COLO829 (cell line): ENCODE results near the gene ZNF563.
"Not testable (repeated sequence)": the region's sequence is repeated elsewhere in the genome, so short reads cannot be mapped to it uniquely, and the experiment has no call there.

ENCODE experiments used
- DNase-seq: peaks from one replicate; pipeline ENCODE4 v3.0.0; 2012; ENCODE audit warnings: low spot score

The ZNF563 gene

GRCh38 chr19:12333162-12334159 lies at the start of gene ZNF563:
ZNF563 (minus strand) TSS chr19:12333633; CDS start chr19:12333482, 151 bp downstream.
- peak; percentile 77 for DNase-seq

DNA sequence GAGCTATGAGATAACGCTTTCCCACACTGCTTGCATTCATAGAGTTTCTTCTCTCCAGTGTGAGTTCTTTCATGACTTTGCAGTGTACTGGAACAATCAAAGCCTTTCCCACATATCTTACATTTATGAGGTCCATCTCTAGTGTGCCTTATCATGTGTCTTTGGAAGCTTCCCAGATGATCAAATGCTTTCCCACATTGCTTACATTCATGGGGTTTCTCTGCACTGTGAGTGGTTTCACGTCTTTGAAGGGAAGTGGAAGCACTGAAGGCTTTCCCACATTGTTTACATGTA lies 47.0 kb upstream of the ZNF563 start:
- no peak for DNase-seq

DNA sequence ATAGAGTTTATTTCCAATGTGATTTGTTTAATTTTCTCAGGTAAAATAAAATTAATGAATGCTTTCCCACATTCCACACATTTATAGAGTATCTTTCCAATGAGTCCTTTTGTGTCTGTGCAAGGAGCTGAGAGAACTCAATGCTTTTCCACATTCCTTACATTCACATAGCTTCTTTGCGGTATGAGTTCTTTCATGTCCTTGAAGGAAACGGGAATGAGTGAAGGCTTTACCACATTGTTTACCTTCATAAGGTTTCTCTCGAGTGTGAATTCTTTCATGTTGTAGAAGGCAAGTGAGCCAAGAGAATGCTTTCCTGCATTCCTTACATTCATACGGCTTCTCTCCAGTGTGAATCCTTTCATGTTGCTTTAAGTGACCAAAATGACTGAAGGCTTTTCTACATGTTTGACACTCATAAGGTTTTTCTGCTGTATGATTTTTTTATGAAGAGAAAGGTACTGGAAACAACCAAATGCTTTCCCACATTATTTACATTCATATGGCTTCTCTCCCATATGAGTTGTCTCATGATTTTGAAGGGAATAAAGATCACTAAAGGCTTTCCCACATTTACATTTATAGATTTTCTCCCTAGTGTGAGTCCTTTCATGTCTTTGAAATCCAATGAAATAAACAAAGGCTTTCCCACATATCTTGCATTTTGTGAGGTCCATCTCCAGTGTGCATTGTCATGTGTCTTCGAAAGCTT lies 46.5 kb upstream of the ZNF563 start:
- no peak for DNase-seq

DNA sequence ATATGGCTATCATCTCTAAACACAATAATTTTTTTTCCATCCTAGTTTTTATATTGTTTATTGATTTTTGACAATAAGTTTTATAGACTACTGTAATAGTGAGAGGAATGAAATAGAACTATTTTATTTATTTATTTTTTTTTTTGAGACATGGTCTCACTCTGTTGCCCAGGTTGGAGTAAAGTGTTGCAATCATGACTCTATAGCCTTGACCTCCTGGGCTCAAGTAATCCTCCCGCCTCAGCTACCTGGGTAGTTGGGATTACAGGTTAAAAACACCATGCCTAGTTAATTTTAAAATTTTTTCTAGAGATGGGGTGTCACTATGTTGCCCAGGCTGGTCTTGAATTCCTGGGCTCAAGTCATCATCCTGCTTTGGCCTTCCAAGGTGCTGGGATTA lies 40.6 kb upstream of the ZNF563 start:
- DNase-seq = no peak

DNA sequence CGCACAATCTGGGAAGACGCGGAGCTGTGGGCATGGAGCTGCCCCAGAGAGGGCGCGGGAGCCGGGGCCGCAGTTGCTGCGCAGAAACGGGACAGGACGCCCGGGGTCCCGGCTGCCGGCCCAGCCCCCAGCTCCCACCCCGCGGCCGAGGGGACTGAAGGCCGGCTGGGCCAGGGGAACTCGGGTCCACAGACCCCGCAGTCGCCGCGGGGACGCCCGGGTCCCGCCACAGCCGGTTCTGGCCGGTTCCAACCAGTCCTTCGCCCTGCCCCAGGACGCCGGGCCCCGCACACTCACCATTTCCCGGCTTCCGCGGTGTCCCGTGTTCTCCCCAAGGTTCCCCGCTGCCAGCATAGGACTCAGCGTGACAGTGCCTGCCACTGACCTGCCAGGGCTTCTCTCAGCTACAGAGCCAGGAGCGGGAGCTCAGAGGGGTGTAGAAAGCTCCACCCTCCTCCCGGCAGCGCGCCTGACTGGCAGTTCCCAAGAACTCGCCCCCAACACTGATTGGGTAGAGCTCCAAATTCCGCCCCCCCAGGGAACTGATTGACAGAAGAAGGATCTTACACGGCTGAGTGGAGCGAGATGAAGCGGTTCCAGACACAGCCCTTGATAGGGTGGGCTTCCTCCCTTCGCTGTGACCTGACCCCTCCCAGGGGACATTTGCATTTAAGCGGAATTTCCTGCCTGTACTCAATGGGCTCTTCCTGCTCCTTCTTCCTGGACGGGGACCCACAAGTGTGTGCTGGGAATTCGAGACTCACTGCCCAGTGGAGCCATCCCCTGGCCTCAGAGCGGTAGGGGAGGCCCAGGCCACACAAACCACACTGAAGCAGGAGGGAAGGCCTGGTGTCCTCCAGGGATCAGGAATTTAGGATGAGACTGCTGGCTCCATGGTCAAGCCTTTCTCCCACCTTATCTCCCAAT lies 32.1 kb upstream of the ZNF563 start, which contains the start of gene ZNF442:
TSS of gene ZNF442 (minus strand) at position 448 of the 927 bp plus-strand sequence. CDS start 2,052 bp downstream, outside the sequence.
- DNase-seq = peak; percentile 91

DNA sequence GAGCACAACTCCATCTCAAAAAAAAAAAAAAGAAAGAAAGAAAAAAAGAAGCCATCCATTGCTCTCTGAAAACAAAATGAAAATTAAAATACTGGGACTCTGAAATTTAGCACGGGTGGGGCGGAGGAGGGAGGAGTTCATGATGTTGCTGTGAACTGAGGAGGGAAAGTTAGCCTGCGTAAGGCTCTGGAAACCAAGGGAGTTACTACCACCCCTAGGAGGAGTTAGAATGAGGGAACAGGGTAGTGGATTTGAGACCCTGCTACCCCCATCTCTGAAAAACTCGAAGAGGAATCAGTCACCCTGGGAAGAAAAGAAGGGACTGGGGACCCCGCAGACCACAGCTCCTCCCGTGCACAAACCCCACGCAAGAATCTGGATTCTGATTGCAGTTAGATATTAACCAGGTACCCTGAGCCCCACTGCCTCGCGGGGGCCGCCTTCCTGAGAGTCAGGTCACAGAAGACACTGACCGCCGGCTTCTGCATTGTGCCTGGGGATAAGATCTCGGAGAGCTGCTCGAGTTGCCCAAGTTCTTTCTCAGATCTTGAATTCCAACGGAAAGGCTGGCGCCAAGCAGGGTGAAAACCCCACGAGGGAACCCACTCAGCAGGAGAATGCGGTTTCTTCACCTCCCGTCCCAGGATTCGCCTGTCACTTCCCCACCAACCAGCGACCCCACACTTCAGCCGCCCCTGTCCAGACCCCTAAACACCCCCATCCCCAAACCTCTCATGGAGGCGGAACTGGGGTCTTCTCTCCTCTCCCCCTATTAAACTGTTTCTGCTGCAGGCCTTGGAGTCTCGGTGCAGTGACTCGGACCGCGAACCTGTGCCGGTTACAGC lies 31.2 kb upstream of the ZNF563 start:
- no peak for DNase-seq

DNA sequence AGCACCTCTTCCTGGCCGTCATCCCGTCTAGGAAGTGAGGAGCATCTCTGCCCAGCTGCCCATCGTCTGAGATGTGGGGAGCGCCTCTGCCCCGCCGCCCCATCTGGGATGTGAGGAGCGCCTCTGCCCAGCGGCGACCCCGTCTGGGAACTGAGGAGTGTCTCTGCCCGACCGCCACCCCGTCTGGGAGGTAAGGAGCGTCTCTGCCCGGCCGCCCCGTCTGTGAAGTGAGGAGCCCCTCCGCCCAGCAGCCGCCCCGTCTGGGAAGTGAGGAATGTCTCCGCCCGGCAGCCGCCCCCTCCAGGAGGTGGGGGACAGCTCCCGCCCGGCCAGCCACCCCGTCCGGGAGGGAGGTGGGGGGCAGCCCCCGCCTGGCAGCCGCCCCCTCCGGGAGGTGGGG lies 28.8 kb upstream of the ZNF563 start:
- not testable (repeated sequence) for DNase-seq

DNA sequence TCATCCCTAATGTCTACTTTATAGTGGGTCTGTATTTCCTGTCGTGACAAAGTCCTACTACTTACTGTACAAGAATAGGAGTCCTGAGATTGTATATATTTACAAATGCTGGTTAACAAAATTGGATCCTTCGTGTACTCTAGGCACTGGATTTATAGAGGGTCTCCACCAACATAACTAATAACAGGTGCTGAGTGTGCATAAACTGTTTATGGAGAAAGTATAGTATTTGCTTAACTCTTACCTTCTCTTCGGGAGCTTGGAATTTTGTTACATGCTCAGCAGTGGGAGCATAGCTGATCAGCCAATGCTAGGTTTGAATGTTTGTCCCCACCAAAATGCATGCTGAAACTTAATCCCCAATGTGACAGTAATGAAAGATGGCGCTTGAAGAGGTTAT lies 19.9 kb upstream of the ZNF563 start:
- no peak for DNase-seq

DNA sequence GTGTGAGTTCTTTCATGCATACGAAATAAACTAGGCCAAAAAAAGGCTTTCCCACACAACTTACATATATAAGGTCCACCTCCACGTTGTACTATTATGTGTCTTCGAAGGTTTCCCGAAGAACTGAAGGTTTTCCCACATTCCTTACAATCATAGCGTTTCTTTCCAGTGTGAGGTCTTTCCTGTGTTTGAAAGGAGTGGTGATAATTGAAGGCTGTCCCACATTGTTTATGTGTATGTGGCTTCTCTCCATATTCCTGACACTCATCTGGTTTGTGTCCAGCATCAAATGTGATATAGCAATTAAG lies 17.4 kb upstream of the ZNF563 start:
- DNase-seq = no peak

GRCh38 chr19:12350185-12350889 lies 16.9 kb upstream of the ZNF563 start:
- DNase-seq = no peak

DNA sequence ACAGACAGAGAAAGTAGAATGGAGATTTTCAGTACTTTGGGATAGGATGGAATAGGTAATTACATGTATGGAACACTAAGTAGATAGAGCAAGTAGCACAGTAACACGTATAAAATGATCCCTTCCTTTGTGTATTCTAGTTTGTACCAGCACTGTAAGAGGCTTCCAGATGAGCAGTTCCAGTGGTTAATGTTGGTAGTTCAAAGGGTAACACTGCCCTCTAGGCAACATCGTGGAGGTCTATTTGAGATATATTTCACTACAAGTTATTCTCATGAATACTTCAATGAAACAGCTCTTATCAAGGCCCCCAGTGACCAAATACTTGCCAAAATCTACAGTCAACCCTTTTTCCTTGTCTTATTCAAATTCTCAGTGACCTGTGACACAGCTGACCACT lies 13.5 kb upstream of the ZNF563 start:
- no peak for DNase-seq

DNA sequence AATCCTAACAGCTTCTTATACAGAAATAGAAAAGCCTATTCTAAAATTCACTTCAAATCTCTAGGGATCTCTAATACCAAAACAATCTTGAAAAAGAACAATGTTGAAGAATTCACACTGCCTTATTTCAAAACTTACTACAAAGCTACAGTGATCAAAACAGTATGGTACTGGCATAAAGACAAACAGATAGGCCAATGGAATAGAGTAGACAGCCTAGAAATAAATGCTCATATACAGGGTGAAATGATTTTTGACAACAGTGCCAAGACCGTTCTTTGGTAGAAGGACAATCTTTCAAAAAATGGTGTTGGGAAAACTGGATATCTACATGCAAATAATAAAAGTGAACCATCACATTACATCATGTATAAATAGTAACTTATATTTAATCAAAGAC lies 11.8 kb upstream of the ZNF563 start:
- no peak for DNase-seq

DNA sequence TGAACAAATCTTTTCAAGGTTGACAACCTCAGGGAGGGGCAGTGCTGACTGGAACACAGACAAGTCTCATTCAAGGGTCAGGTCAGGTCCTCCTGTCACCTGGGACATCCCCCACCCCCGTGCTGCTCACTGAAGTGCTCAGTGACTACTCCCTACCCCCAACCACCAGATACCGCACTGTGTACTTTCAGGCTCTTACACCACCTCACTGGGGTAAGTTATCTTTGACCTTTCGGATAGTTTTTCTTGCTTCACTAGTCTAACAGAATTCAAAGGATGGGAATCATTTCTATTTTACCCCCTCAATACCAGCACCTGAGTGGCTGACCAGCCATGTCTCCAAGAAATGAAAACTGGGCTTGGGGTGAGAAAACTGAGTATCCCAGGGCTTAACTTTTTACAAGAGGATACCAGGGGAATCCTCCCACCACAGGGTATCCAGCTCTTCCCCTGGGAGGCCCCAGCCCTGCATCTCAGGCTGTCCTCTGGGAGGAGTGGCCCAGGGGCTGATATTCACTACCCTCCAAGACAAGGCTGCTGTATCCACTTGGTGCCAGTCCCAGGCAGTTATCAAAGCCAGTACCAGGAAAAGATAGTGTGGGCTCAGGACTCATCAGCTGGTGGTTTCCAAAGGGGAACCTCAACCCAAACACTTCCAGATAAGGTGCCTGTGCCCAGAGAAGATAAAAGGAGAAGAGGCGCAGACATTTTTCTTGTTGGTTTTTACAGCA lies 2.1 kb downstream of the ZNF563 start:
- no peak for DNase-seq

DNA sequence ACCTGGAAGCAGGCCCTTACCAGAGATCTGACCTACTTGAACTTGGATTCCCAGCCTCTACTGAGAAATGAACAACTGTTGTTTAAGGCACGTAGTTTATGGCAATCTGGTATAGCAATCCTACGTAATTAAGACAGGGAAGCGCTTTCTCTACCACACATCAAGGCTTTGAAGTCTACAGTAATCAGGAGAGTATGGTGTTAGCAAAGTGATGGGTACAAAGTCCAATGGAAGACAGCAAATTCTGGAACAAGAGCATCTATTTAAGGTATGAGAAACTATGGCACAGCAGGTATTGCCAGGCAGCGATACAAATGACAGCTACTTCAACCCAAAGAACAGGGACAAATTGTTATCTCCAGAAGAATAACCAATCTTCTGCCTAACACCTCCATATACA lies 3.1 kb downstream of the ZNF563 start:
- DNase-seq = no peak

GRCh38 chr19:12325690-12326089 lies 7.7 kb downstream of the ZNF563 start:
- DNase-seq = no peak

GRCh38 chr19:12318782-12319413 lies 14.5 kb downstream of the ZNF563 start:
- DNase-seq = no peak

GRCh38 chr19:12314553-12314952 lies 18.9 kb downstream of the ZNF563 start:
- no peak for DNase-seq

DNA sequence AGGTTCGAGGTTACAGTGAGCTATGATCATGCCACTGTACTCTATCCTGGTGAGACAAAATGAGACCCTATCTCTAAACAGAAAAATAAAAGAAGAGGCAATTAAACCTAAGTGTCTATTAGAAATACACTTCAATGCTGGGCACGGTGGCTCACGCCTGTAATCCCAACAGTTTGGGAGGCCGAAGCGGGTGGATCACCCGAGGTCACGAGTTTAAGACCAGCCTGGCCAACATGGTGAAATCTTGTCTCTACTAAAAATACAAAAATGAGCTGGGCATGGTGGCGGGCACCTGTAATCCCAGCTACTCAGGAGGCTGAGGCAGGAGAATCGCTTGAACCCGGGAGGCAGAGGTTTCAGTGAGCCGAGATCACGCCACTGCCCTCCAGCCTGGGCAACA lies 24.5 kb downstream of the ZNF563 start:
- not testable (repeated sequence) for DNase-seq

- DNase-seq = no peak
Observed at GRCh38 chr19:12295191-12295590, 38.2 kb downstream of the ZNF563 start.
